Muscle of leg (tissue), 11 donors: ENCODE results near the gene SPATA12. TPM values are rescaled to one million over a fixed set of nuclear protein-coding genes. Genes with fewer than 3 reads are reported as not detected.

Source experiments
- DNase-seq: peaks from one replicate; pipeline ENCODE4 v3.0.0; 2013
- H3K27ac ChIP-seq: one replicate; pipeline ENCODE4 v1.5.1; 2013; ENCODE audit warnings: mild to moderate bottlenecking, low read length, control low read depth
- H3K27me3 ChIP-seq: one replicate; pipeline ENCODE4 v1.6.1; 2013; ENCODE audit warnings: low read length; ENCODE audit not compliant: control insufficient read depth, insufficient read depth
- H3K36me3 ChIP-seq: one replicate; pipeline ENCODE4 v1.6.1; 2013; ENCODE audit warnings: low read length; ENCODE audit not compliant: control insufficient read depth, insufficient read depth
- H3K4me1 ChIP-seq: one replicate; pipeline ENCODE4 v1.6.1; 2013; ENCODE audit warnings: low read length; ENCODE audit not compliant: control insufficient read depth, insufficient read depth
- H3K4me3 ChIP-seq: one replicate; pipeline ENCODE4 v1.5.1; 2013; ENCODE audit warnings: low read length, control low read depth
- H3K9me3 ChIP-seq: replicated peaks from 2 replicates; pipeline ENCODE4 v1.6.1; 2013; ENCODE audit warnings: low read depth, low read length; ENCODE audit not compliant: control insufficient read depth
- WGBS: methylation state at CpG from one replicate; pipeline ENCODE4 v1.1.5; 2013; ENCODE audit warnings: missing lambda C conversion rate; ENCODE audit not compliant: insufficient coverage; 5-methylcytosine and 5-hydroxymethylcytosine counted together
- polyA plus RNA-seq, 8 donors: library from polyadenylated mRNA; unstranded; fragments of 120-200 nt; gene quantifications; one replicate each; pipeline versions ENCODE4 v1.2.1 to v1.2.3, GENCODE V29; 2013; ENCODE audit warnings: inconsistent platforms in 1 of 8, low replicate concordance in 1 of 8; ENCODE audit not compliant: insufficient read length in 8 of 8, insufficient read depth in 1 of 8
- total RNA-seq: library from RNA; stranded (reverse); fragments of 120-200 nt; gene quantifications from one replicate; pipeline ENCODE4 v1.2.4, GENCODE V29; 2013

Gene SPATA12
- total and polyA plus RNA-seq, 9 donors: 0.04 to 0.21 (median 0.11) TPM; not detected in 3

GRCh38 chr3:57089043-57089442 is 28.6 kb downstream of the SPATA12 start:
- Histone ChIP-seq H3K4me1 (peaks cover 28% of the 10 kb centered on the region), H3K27me3 (no peaks in the 10 kb centered on the region), H3K27ac (no peak overlapping the region), H3K4me3 (no peak overlapping the region), H3K36me3 (peaks cover 11% of the 10 kb centered on the region), H3K9me3 (no peaks in the 10 kb centered on the region)
- DNase-seq: no peak
- WGBS: 67% methylated on average over 1 of the region's 4 CpGs

- 29% methylated on average over 1 of the region's 3 CpGs for WGBS
Observed at GRCh38 chr3:57091521-57092273, 31.2 kb downstream of the SPATA12 start.

GRCh38 chr3:57093489-57093888 is 33.0 kb downstream of the SPATA12 start:
- no peaks in the 10 kb centered on the region for H3K27me3 ChIP-seq
- peaks cover 35% of the 10 kb centered on the region for H3K36me3 ChIP-seq
- peaks cover 54% of the 10 kb centered on the region for H3K4me1 ChIP-seq
- no peaks in the 10 kb centered on the region for H3K9me3 ChIP-seq
- no peak overlapping the region for H3K4me3 ChIP-seq
- H3K27ac ChIP-seq: peak overlapping the region; percentile 95
- DNase-seq: no peak

More at GRCh38 chr3:57091521-57092273, 31.2 kb downstream of the SPATA12 start:
- Histone ChIP-seq H3K27ac (peak overlapping the region; percentile 77), H3K9me3 (no peaks in the 10 kb centered on the region), H3K4me1 (peaks cover 48% of the 10 kb centered on the region), H3K4me3 (no peak overlapping the region), H3K36me3 (peaks cover 19% of the 10 kb centered on the region), H3K27me3 (no peaks in the 10 kb centered on the region)
- peak; percentile 80 for DNase-seq

- no peak overlapping the region for H3K4me3 ChIP-seq
- H3K27me3 ChIP-seq: no peaks in the 10 kb centered on the region
- peaks cover 54% of the 10 kb centered on the region for H3K4me1 ChIP-seq
- H3K36me3 ChIP-seq: peaks cover 38% of the 10 kb centered on the region
- H3K27ac ChIP-seq: peak overlapping the region; percentile 95
- H3K9me3 ChIP-seq: no peaks in the 10 kb centered on the region
- 50% methylated on average over 1 of the region's 6 CpGs for WGBS
- DNase-seq: peak; percentile 92
Observed at GRCh38 chr3:57093971-57094535, 33.6 kb downstream of the SPATA12 start.

- H3K27ac ChIP-seq: peak overlapping the region; percentile 95
- WGBS: no CpG with 5 or more reads among the region's 4 CpGs
Observed at GRCh38 chr3:57094575-57094974, 34.1 kb downstream of the SPATA12 start.

GRCh38 chr3:57095363-57095762 is 34.9 kb downstream of the SPATA12 start:
- WGBS: 80% methylated on average over 4 of the region's 5 CpGs
- Histone ChIP-seq H3K4me3 (no peak overlapping the region), H3K27ac (peak overlapping the region; percentile 95), H3K9me3 (no peaks in the 10 kb centered on the region), H3K27me3 (no peaks in the 10 kb centered on the region), H3K4me1 (peaks cover 54% of the 10 kb centered on the region), H3K36me3 (peaks cover 37% of the 10 kb centered on the region)
- DNase-seq: no peak

More at GRCh38 chr3:57094575-57094974, 34.1 kb downstream of the SPATA12 start:
- no peak overlapping the region for H3K4me3 ChIP-seq
- DNase-seq: peak; percentile 97
- H3K27me3 ChIP-seq: no peaks in the 10 kb centered on the region
- H3K9me3 ChIP-seq: no peaks in the 10 kb centered on the region
- H3K36me3 ChIP-seq: peaks cover 40% of the 10 kb centered on the region
- H3K4me1 ChIP-seq: peaks cover 54% of the 10 kb centered on the region

GRCh38 chr3:57097536-57097935 is 37.1 kb downstream of the SPATA12 start:
- Histone ChIP-seq H3K9me3 (no peaks in the 10 kb centered on the region), H3K36me3 (peaks cover 53% of the 10 kb centered on the region), H3K4me1 (peaks cover 48% of the 10 kb centered on the region), H3K27ac (no peak overlapping the region), H3K27me3 (no peaks in the 10 kb centered on the region), H3K4me3 (no peak overlapping the region)
- WGBS: 85% methylated on average over 20 of the region's 23 CpGs
- no peak for DNase-seq

- Histone ChIP-seq H3K9me3 (no peaks in the 10 kb centered on the region), H3K27ac (no peak overlapping the region), H3K4me3 (no peak overlapping the region), H3K27me3 (no peaks in the 10 kb centered on the region), H3K36me3 (peaks cover 59% of the 10 kb centered on the region), H3K4me1 (peaks cover 44% of the 10 kb centered on the region)
- WGBS: 100% methylated on average over 1 of the region's 6 CpGs
- DNase-seq: no peak
Observed at GRCh38 chr3:57098418-57099310, 38.2 kb downstream of the SPATA12 start.

- H3K4me3 ChIP-seq: no peak overlapping the region
- H3K36me3 ChIP-seq: peaks cover 68% of the 10 kb centered on the region
- no peaks in the 10 kb centered on the region for H3K9me3 ChIP-seq
- H3K4me1 ChIP-seq: peaks cover 30% of the 10 kb centered on the region
- 19% methylated on average over 2 of the region's 7 CpGs for WGBS
- H3K27ac ChIP-seq: no peak overlapping the region
- H3K27me3 ChIP-seq: no peaks in the 10 kb centered on the region
- DNase-seq: peak; percentile 90
Observed at GRCh38 chr3:57100046-57100695, 39.7 kb downstream of the SPATA12 start.
